Panc1 (cell line): ENCODE measurements around the gene MYADM. TPM values are rescaled to one million over a fixed set of nuclear protein-coding genes. Genes with fewer than 3 reads are reported as not detected.

Experiments
- ATAC-seq: fragments of 200-7000 bp; cut with Tn5 transposase; 2 replicates; pipeline ENCODE4 v1.9.1; 2020; ENCODE audit warnings: mild to moderate bottlenecking, moderate library complexity
- BruUV-seq: library from RNA; stranded (reverse); fragments of 400-500 nt; replicated peaks from 2 replicates; lab custom pipeline; 2021; lab: Mats Ljungman, UMichigan
- CTCF ChIA-PET: fragments of 300-600 bp; sonication (Branson Sonifier 250); formaldehyde crosslinking; loops from one replicate; lab custom pipeline; 2022; ENCODE audit warnings: antibody characterized with exemption; lab: Charles Lee
- POLR2A ChIA-PET: fragments of 300-600 bp; sonication (Branson Sonifier 250); formaldehyde crosslinking; loops from one replicate; lab custom pipeline; 2022; ENCODE audit warnings: antibody characterized with exemption; lab: Charles Lee
- DNase-seq: peaks from one replicate; pipeline ENCODE4 v3.0.0-alpha.2; 2010; ENCODE audit warnings: low read depth, low spot score
- H3K27ac ChIP-seq: 2 replicates; pipeline ENCODE4 v1.5.1; 2011; ENCODE audit warnings: mild to moderate bottlenecking, low read length, inconsistent platforms
- H3K27me3 ChIP-seq: fragments of 200-500 bp; sonication (Bioruptor generic); 2 replicates; pipeline ENCODE4 v1.6.0; 2014; ENCODE audit warnings: low read length, inconsistent platforms; ENCODE audit not compliant: control insufficient read depth, insufficient read depth
- H3K36me3 ChIP-seq: fragments of 200-500 bp; sonication (Bioruptor generic); 2 replicates; pipeline ENCODE4 v1.5.1; 2014; ENCODE audit warnings: inconsistent platforms, mild to moderate bottlenecking, low read length, moderate library complexity; ENCODE audit not compliant: control insufficient read depth, insufficient read depth
- H3K4me1 ChIP-seq: 2 replicates; pipeline ENCODE4 v1.5.1; 2011; ENCODE audit warnings: inconsistent platforms, mild to moderate bottlenecking, low read length, moderate library complexity; ENCODE audit not compliant: control insufficient read depth, insufficient read depth
- H3K4me3 ChIP-seq, 2 experiments: 2 replicates each; pipeline ENCODE4 v1.5.1; 2011 to 2012; ENCODE audit warnings: low read depth in 2 of 2, low read length in 2 of 2, mild to moderate bottlenecking in 2 of 2, inconsistent platforms in 1 of 2, moderate library complexity in 1 of 2
- H3K9me3 ChIP-seq: fragments of 200-500 bp; sonication (Bioruptor generic); 2 replicates; pipeline ENCODE4 v1.5.1; 2014; ENCODE audit warnings: low read depth, mild to moderate bottlenecking, inconsistent platforms, low read length, moderate library complexity; ENCODE audit not compliant: control insufficient read depth, insufficient read depth
- CTCF ChIP-seq: fragments of 450-650 bp; IDR thresholded peaks from 2 replicates; pipeline ENCODE4 v1.5.1; 2017; ENCODE audit warnings: mild to moderate bottlenecking
- POLR2AphosphoS5 ChIP-seq: IDR thresholded peaks from 2 replicates; pipeline ENCODE4 v1.6.1; 2012; ENCODE audit warnings: mild to moderate bottlenecking, low read depth, low read length, moderate library complexity
- SIN3A ChIP-seq: IDR thresholded peaks from 2 replicates; pipeline ENCODE4 v1.6.1; 2012; ENCODE audit warnings: low read depth, mild to moderate bottlenecking, low read length, moderate library complexity, borderline replicate concordance; ENCODE audit not compliant: insufficient read depth
- TCF7L2 ChIP-seq: IDR thresholded peaks from 2 replicates; pipeline ENCODE4 v1.6.1; 2011; ENCODE audit warnings: mild to moderate bottlenecking, low read depth, low read length, inconsistent platforms
- in situ Hi-C: cut with HindIII; loops from 2 replicates; pipeline ENCODE4 v1.10.0; 2016; ENCODE audit warnings: low sequenced_read_pairs, low pct_unique_long_range_greater_than_20kb
- intact Hi-C: fragments of 100-400 bp; cut with micrococcal nuclease; formaldehyde crosslinking; loops from one replicate; pipeline ENCODE4 v1.10.0; 2022; ENCODE audit not compliant: unreplicated experiment
- total RNA-seq: library from RNA; stranded (reverse); gene quantifications from one replicate; pipeline ENCODE4 v1.2.1, GENCODE V29; 2021; ENCODE audit not compliant: unreplicated experiment
- TF ChIP-seq, protein P1 (sequence below), 2 experiments: IDR thresholded peaks; 2 replicates each; pipeline ENCODE4 v1.6.1; 2011 to 2012; ENCODE audit warnings: low read depth in 2 of 2, control low read depth in 1 of 2, low read length in 1 of 2, mild to moderate bottlenecking in 1 of 2, moderate library complexity in 1 of 2; ENCODE audit not compliant: insufficient read depth in 1 of 2

MYADM gene
- total RNA-seq, 1 experiment from 2014 or later, result 469 TPM

- CTCF ChIA-PET, result interaction anchor here (0.6 to 0.9 kb wide), 2 partner anchors 18 to 77 kb away, joined by 6 to 7 read pairs; no protein-coding TSS in a partner anchor
These were observed 2.8 kb downstream of the MYADM start for GRCh38 chr19:53870485-53870844.

GRCh38 chr19:53871454-53871853 is 3.8 kb downstream of the MYADM start:
- POLR2A ChIA-PET, result interaction anchor here (0.5 to 0.6 kb wide), 3 partner anchors 12 to 138 kb away, joined by 4 to 9 read pairs (median 5); no protein-coding TSS in a partner anchor
- intact Hi-C loops, result no loop called here
- no peak for ATAC-seq

More at GRCh38 chr19:53870485-53870844, 2.8 kb downstream of the MYADM start:
- POLR2A ChIA-PET, result interaction anchor here (0.6 to 0.7 kb wide), 4 partner anchors 12 to 334 kb away, joined by 3 to 20 read pairs (median 5); partner anchors contain the start of gene PRKCG
- no peak for TF ChIP-seq TCF7L2
- no peak for TF ChIP-seq CTCF
- TF ChIP-seq, protein P1, sequence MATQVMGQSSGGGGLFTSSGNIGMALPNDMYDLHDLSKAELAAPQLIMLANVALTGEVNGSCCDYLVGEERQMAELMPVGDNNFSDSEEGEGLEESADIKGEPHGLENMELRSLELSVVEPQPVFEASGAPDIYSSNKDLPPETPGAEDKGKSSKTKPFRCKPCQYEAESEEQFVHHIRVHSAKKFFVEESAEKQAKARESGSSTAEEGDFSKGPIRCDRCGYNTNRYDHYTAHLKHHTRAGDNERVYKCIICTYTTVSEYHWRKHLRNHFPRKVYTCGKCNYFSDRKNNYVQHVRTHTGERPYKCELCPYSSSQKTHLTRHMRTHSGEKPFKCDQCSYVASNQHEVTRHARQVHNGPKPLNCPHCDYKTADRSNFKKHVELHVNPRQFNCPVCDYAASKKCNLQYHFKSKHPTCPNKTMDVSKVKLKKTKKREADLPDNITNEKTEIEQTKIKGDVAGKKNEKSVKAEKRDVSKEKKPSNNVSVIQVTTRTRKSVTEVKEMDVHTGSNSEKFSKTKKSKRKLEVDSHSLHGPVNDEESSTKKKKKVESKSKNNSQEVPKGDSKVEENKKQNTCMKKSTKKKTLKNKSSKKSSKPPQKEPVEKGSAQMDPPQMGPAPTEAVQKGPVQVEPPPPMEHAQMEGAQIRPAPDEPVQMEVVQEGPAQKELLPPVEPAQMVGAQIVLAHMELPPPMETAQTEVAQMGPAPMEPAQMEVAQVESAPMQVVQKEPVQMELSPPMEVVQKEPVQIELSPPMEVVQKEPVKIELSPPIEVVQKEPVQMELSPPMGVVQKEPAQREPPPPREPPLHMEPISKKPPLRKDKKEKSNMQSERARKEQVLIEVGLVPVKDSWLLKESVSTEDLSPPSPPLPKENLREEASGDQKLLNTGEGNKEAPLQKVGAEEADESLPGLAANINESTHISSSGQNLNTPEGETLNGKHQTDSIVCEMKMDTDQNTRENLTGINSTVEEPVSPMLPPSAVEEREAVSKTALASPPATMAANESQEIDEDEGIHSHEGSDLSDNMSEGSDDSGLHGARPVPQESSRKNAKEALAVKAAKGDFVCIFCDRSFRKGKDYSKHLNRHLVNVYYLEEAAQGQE (IDR thresholded peaks at IDR 0.05; ENCODE audit: insufficient read depth in 1 of 2, low read depth in 2 of 2, low read length in 1 of 2), result no peak
- TF ChIP-seq SIN3A, result no peak
- no peak for TF ChIP-seq POLR2AphosphoS5
- no peaks in the 10 kb centered on the region for H3K27me3 ChIP-seq
- in situ Hi-C loops (no loop called here), intact Hi-C loops (no loop called here)
- H3K27ac ChIP-seq, result peak overlapping the region; percentile 85
- H3K4me1 ChIP-seq, result peaks cover 24% of the 10 kb centered on the region
- TSS peak; percentile 75 for BruUV-seq
- no peak for ATAC-seq
- DNase-seq, result no peak
- peaks cover 6% of the 10 kb centered on the region; the same call in 1 of the 2 replicates for H3K36me3 ChIP-seq
- no peaks in the 10 kb centered on the region for H3K9me3 ChIP-seq
- H3K4me3 ChIP-seq, result peak overlapping the region; percentile 57 to 95

More at GRCh38 chr19:53871454-53871853, 3.8 kb downstream of the MYADM start:
- Histone ChIP-seq H3K4me3 (peak overlapping the region; percentile 1 to 5; a peak in 1 of 4 replicates), H3K36me3 (peaks cover 6% of the 10 kb centered on the region; the same call in 1 of the 2 replicates), H3K27me3 (no peaks in the 10 kb centered on the region), H3K27ac (peak overlapping the region; percentile 85), H3K9me3 (no peaks in the 10 kb centered on the region), H3K4me1 (peaks cover 29% of the 10 kb centered on the region)
- TF ChIP-seq CTCF (no peak), TCF7L2 (no peak), SIN3A (no peak), POLR2AphosphoS5 (no peak)
- TF ChIP-seq, protein P1 (IDR thresholded peaks at IDR 0.05; ENCODE audit: insufficient read depth in 1 of 2, low read depth in 2 of 2, low read length in 1 of 2), result no peak
- BruUV-seq, result no TSS peak
- CTCF ChIA-PET, result no interaction called here
- in situ Hi-C loops, result no loop called here
- DNase-seq, result no peak
